CD14-positive monocyte (primary cell): ENCODE results near the gene SLC22A17. TPM values are rescaled to one million over a fixed set of nuclear protein-coding genes. Genes with fewer than 3 reads are reported as not detected.

Experiments
- DNase-seq, 3 donors: peaks; one replicate each; pipeline ENCODE4 v3.0.0-alpha.2; 2011 to 2022
- H2AFZ ChIP-seq: 2 replicates; pipeline ENCODE4 v1.6.0; 2012; ENCODE audit warnings: mild to moderate bottlenecking, low read depth, low read length, inconsistent platforms; ENCODE audit not compliant: insufficient read depth, poor library complexity, severe bottlenecking
- H3K27ac ChIP-seq, 2 donors: 1 replicate in 1 of 2; 2 replicates in 1 of 2; pipeline ENCODE4 v1.5.1; 2012 to 2013; ENCODE audit warnings: low read length in 2 of 2, control low read depth in 1 of 2, inconsistent platforms in 1 of 2, low read depth in 1 of 2, mild to moderate bottlenecking in 1 of 2
- H3K27me3 ChIP-seq, 2 donors: one replicate each; pipeline versions ENCODE4 v1.6.0 to v1.6.1; 2011 to 2013; ENCODE audit warnings: low read length in 2 of 2; ENCODE audit not compliant: control insufficient read depth in 2 of 2, insufficient read depth in 2 of 2
- H3K36me3 ChIP-seq, 2 donors: replicated peaks in 1 of 2; 1 replicate in 1 of 2; 2 replicates in 1 of 2; pipeline versions ENCODE4 v1.5.1 to v1.6.1; 2012 to 2013; ENCODE audit warnings: low read length in 2 of 2, control low read depth in 1 of 2, inconsistent platforms in 1 of 2, mild to moderate bottlenecking in 1 of 2; ENCODE audit not compliant: insufficient read depth in 2 of 2, control insufficient read depth in 1 of 2
- H3K4me1 ChIP-seq, 2 donors: 1 replicate in 1 of 2; 2 replicates in 1 of 2; pipeline versions ENCODE4 v1.5.1 to v1.6.1; 2012 to 2013; ENCODE audit warnings: low read length in 2 of 2, control low read depth in 1 of 2, inconsistent platforms in 1 of 2, mild to moderate bottlenecking in 1 of 2, moderate library complexity in 1 of 2; ENCODE audit not compliant: insufficient read depth in 2 of 2, control insufficient read depth in 1 of 2
- H3K4me2 ChIP-seq: replicated peaks from 2 replicates; pipeline ENCODE3; 2012; ENCODE audit warnings: low read length, moderate library complexity, mild to moderate bottlenecking; ENCODE audit not compliant: poor library complexity, severe bottlenecking; ENCODE audit errors: extremely low read depth
- H3K4me3 ChIP-seq, 3 experiments: fragments of 200-600 bp in 1 of 3; sonication (generic) in 1 of 3; replicated peaks in 1 of 3; 1 replicate in 2 of 3; 2 replicates in 1 of 3; pipeline ENCODE4 v1.5.1; 2011 to 2013; ENCODE audit warnings: low read length in 3 of 3, mild to moderate bottlenecking in 3 of 3, control low read depth in 2 of 3, low read depth in 2 of 3, inconsistent platforms in 1 of 3, moderate library complexity in 1 of 3
- H3K79me2 ChIP-seq: 2 replicates; pipeline ENCODE4 v1.6.0; 2012; ENCODE audit warnings: mild to moderate bottlenecking, control low read depth, inconsistent platforms, low read length, moderate library complexity; ENCODE audit not compliant: insufficient read depth
- H3K9ac ChIP-seq: 2 replicates; pipeline ENCODE4 v1.6.0; 2017; ENCODE audit warnings: low read length, mild to moderate bottlenecking; ENCODE audit not compliant: insufficient read depth, poor library complexity, severe bottlenecking
- H3K9me3 ChIP-seq, 2 donors: replicated peaks in 1 of 2; 1 replicate in 1 of 2; 2 replicates in 1 of 2; pipeline versions ENCODE4 v1.5.1 to v1.6.1; 2012 to 2013; ENCODE audit warnings: low read length in 2 of 2, control low read depth in 1 of 2; ENCODE audit not compliant: control insufficient read depth in 1 of 2, insufficient read depth in 1 of 2
- H4K20me1 ChIP-seq: 2 replicates; pipeline ENCODE4 v1.6.0; 2012; ENCODE audit warnings: mild to moderate bottlenecking, low read length, control low read depth, moderate library complexity; ENCODE audit not compliant: insufficient read depth
- H3K27ac Mint-ChIP-seq, 7 donors: one replicate each; pipeline ENCODE4 v1.8.0; 2020; ENCODE audit warnings: mild to moderate bottlenecking in 7 of 7, mixed read lengths in 7 of 7, moderate library complexity in 6 of 7, inconsistent platforms in 2 of 7
- H3K27me3 Mint-ChIP-seq, 3 donors: one replicate each; pipeline ENCODE4 v1.8.0; 2021 to 2022; ENCODE audit warnings: low read depth in 3 of 3, mild to moderate bottlenecking in 3 of 3, mixed read lengths in 3 of 3, moderate library complexity in 3 of 3, inconsistent platforms in 1 of 3
- H3K36me3 Mint-ChIP-seq, 2 donors: one replicate each; pipeline ENCODE4 v1.8.0; 2020; ENCODE audit warnings: mixed read lengths in 2 of 2, inconsistent platforms in 1 of 2, mild to moderate bottlenecking in 1 of 2
- H3K4me1 Mint-ChIP-seq: one replicate; pipeline ENCODE4 v1.8.0; 2020; ENCODE audit warnings: mild to moderate bottlenecking, mixed read lengths
- H3K4me3 Mint-ChIP-seq, 2 donors: one replicate each; pipeline ENCODE4 v1.8.0; 2020; ENCODE audit warnings: mild to moderate bottlenecking in 2 of 2, mixed read lengths in 2 of 2, moderate library complexity in 1 of 2
- H3K9me3 Mint-ChIP-seq, 7 donors: one replicate each; pipeline ENCODE4 v1.8.0; 2020 to 2022; ENCODE audit warnings: mixed read lengths in 7 of 7, mild to moderate bottlenecking in 6 of 7, moderate library complexity in 6 of 7, inconsistent platforms in 2 of 7
- WGBS: methylation state at CpG from one replicate; pipeline ENCODE4 v1.1.5; 2013; ENCODE audit warnings: missing lambda C conversion rate; ENCODE audit not compliant: insufficient coverage; 5-methylcytosine and 5-hydroxymethylcytosine counted together
- intact Hi-C, 2 donors: fragments of 100-400 bp; cut with micrococcal nuclease; formaldehyde crosslinking; loops; one replicate each; pipeline versions ENCODE4 v1.15.0 to v1.15.1; 2023
- polyA plus RNA-seq, 3 donors: library from polyadenylated mRNA; depleted of rRNA in 1 of 3; unstranded in 2 of 3; stranded (reverse) in 1 of 3; fragments of 300-500 nt in 2 of 3; fragments of >200 nt in 1 of 3; fragmentation: Illumina TruSeq in 2 of 3; gene quantifications; 1 replicate in 2 of 3; 2 replicates in 1 of 3; pipeline ENCODE4 v1.2.3, GENCODE V29; 2012 to 2021
- TF ChIP-seq, protein P1 (sequence below): fragments of 200-600 bp; IDR thresholded peaks from one replicate; pipeline ENCODE4 v1.8.0; 2022; ENCODE audit warnings: antibody characterized with exemption, mild to moderate bottlenecking

Gene SLC22A17
- polyA plus RNA-seq, 3 donors = not detected

GRCh38 chr14:23366426-23366921, 13.8 kb upstream of the SLC22A17 start:
- Mint-ChIP-seq H3K4me1 (peaks cover 2% of the 10 kb centered on the region), H3K36me3 (peaks cover 0 to 2% of the 10 kb centered on the region in 2 donors), H3K27ac (no peak overlapping the region), H3K9me3 (peaks cover 0 to 10% (median 0%) of the 10 kb centered on the region in 7 donors), H3K27me3 (peaks cover 44 to 60% (median 54%) of the 10 kb centered on the region in 3 donors), H3K4me3 (peak overlapping the region in 1 of 2 donors; percentile 64)
- no peak for DNase-seq
- TF ChIP-seq, protein P1, sequence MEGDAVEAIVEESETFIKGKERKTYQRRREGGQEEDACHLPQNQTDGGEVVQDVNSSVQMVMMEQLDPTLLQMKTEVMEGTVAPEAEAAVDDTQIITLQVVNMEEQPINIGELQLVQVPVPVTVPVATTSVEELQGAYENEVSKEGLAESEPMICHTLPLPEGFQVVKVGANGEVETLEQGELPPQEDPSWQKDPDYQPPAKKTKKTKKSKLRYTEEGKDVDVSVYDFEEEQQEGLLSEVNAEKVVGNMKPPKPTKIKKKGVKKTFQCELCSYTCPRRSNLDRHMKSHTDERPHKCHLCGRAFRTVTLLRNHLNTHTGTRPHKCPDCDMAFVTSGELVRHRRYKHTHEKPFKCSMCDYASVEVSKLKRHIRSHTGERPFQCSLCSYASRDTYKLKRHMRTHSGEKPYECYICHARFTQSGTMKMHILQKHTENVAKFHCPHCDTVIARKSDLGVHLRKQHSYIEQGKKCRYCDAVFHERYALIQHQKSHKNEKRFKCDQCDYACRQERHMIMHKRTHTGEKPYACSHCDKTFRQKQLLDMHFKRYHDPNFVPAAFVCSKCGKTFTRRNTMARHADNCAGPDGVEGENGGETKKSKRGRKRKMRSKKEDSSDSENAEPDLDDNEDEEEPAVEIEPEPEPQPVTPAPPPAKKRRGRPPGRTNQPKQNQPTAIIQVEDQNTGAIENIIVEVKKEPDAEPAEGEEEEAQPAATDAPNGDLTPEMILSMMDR = no peak
- no peak overlapping the region for H3K4me2 ChIP-seq
- intact Hi-C loops = no loop called here
- H3K79me2 ChIP-seq = no peaks in the 10 kb centered on the region
- H3K4me3 ChIP-seq = no peak overlapping the region
- H3K4me1 ChIP-seq = no peaks in the 10 kb centered on the region
- H2AFZ ChIP-seq = no peak overlapping the region
- H3K9ac ChIP-seq = no peak overlapping the region
- H3K27ac ChIP-seq = no peak overlapping the region
- H4K20me1 ChIP-seq = no peaks in the 10 kb centered on the region
- WGBS = 80% methylated on average over 29 of the region's 34 CpGs
- no peaks in the 10 kb centered on the region for H3K36me3 ChIP-seq
- H3K9me3 ChIP-seq = no peaks in the 10 kb centered on the region
- H3K27me3 ChIP-seq = peaks cover 25 to 54% of the 10 kb centered on the region in 2 donors

DNA sequence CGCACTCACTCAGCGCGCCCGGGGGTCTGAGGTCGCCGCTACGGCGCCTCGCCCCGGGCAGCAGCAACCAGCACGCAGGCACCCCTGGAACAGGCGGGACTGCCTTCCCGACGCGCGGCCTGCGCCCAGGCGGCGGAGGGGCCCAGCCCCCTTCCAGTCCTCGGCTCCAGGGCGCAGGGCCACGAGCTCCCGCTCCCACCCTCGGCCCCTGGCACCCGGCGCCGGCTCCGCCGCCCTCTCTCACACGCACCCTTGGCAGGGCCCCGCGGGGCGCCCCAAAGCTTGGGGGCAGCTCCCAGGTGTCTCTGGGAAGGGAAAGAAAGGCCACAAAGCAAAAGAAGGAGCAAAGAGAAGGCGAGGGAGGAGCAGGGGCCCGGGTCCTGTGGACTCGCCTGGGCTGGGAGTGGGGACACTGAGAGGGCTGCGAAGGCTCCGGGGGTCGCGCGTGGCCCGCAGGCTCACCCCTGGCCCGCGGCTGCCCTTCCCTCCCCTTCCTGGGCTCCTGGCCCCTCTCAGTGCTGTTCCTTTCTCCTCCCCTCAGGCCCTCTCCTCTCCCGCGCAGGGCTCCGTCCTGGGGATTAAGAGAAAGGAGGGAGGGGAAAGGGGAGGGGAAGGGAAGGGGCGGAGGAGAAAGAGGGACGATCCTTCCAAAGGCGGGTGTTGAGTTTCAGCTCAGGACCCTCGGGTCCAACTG, 13.2 kb upstream of the SLC22A17 start:
- H3K9ac ChIP-seq = no peak overlapping the region
- H3K4me3 Mint-ChIP-seq = no peak overlapping the region
- WGBS = 1% methylated on average over 24 of the region's 51 CpGs
- H3K4me3 ChIP-seq = no peak overlapping the region
- no peak overlapping the region for H3K27ac Mint-ChIP-seq
- peaks cover 25 to 54% of the 10 kb centered on the region in 2 donors for H3K27me3 ChIP-seq
- TF ChIP-seq, protein P1 = no peak
- H2AFZ ChIP-seq = no peak overlapping the region
- no peaks in the 10 kb centered on the region for H3K9me3 ChIP-seq
- peaks cover 0 to 10% (median 0%) of the 10 kb centered on the region in 7 donors for H3K9me3 Mint-ChIP-seq
- intact Hi-C loops = no loop called here
- H3K27ac ChIP-seq = no peak overlapping the region
- peaks cover 0 to 2% of the 10 kb centered on the region in 2 donors for H3K36me3 Mint-ChIP-seq
- H4K20me1 ChIP-seq = no peaks in the 10 kb centered on the region
- no peak overlapping the region for H3K4me2 ChIP-seq
- H3K79me2 ChIP-seq = no peaks in the 10 kb centered on the region
- peaks cover 2% of the 10 kb centered on the region for H3K4me1 Mint-ChIP-seq
- no peak for DNase-seq
- peaks cover 44 to 60% (median 54%) of the 10 kb centered on the region in 3 donors for H3K27me3 Mint-ChIP-seq
- no peaks in the 10 kb centered on the region for H3K4me1 ChIP-seq
- H3K36me3 ChIP-seq = no peaks in the 10 kb centered on the region
